GM12873 (cell line): ENCODE results near the gene GUCY2C.

ENCODE experiments used
- CTCF ChIP-seq: IDR thresholded peaks from 2 replicates; pipeline ENCODE4 v1.5.1; 2012; ENCODE audit warnings: low read depth, mild to moderate bottlenecking, moderate library complexity, low read length, control low read depth; ENCODE audit not compliant: insufficient read depth; ENCODE audit errors: missing control alignments

The GUCY2C gene

GRCh38 chr12:14695715-14696141 is 671 bp downstream of the GUCY2C start:
- TF ChIP-seq CTCF, result no peak

GRCh38 chr12:14694970-14695369 is 1.4 kb downstream of the GUCY2C start:
- TF ChIP-seq CTCF, result no peak

- no peak for TF ChIP-seq CTCF
Measured at GRCh38 chr12:14694145-14694714, 2.2 kb downstream of the GUCY2C start.

GRCh38 chr12:14693116-14693515 is 3.3 kb downstream of the GUCY2C start:
- no peak for TF ChIP-seq CTCF

GRCh38 chr12:14691560-14691959 is 4.8 kb downstream of the GUCY2C start:
- TF ChIP-seq CTCF, result no peak

GRCh38 chr12:14689996-14690395 is 6.4 kb downstream of the GUCY2C start:
- no peak for TF ChIP-seq CTCF

- TF ChIP-seq CTCF, result no peak
Measured at GRCh38 chr12:14689144-14689543, 7.3 kb downstream of the GUCY2C start.
